Progenitor cell of endocrine pancreas (in vitro differentiated cells): ENCODE measurements around the gene MMP2. TPM values are rescaled to one million over a fixed set of nuclear protein-coding genes. Genes with fewer than 3 reads are reported as not detected.

Experiments
- DNase-seq: peaks from one replicate; pipeline ENCODE4 v3.0.0; 2021; ENCODE audit warnings: low spot score; ENCODE audit not compliant: unreplicated experiment
- H3K27ac Mint-ChIP-seq: 2 replicates; pipeline ENCODE4 v1.8.0; 2021; ENCODE audit warnings: mild to moderate bottlenecking, moderate library complexity, mixed read lengths
- H3K27me3 Mint-ChIP-seq: 2 replicates; pipeline ENCODE4 v1.8.0; 2021; ENCODE audit warnings: mixed read lengths
- H3K36me3 Mint-ChIP-seq: 2 replicates; pipeline ENCODE4 v1.8.0; 2022; ENCODE audit warnings: mixed read lengths; ENCODE audit not compliant: insufficient read depth
- H3K4me1 Mint-ChIP-seq: 2 replicates; pipeline ENCODE4 v1.8.0; 2021; ENCODE audit warnings: low read depth, mixed read lengths
- H3K4me3 Mint-ChIP-seq: 2 replicates; pipeline ENCODE4 v1.8.0; 2021; ENCODE audit warnings: low read depth, mild to moderate bottlenecking, moderate library complexity, mixed read lengths
- H3K9me3 Mint-ChIP-seq: 2 replicates; pipeline ENCODE4 v1.8.0; 2021; ENCODE audit warnings: low read depth, mixed read lengths
- total RNA-seq: library from RNA; stranded (reverse); gene quantifications from 2 replicates; pipeline ENCODE4 v1.2.1, GENCODE V29; 2021
- TF ChIP-seq, protein P1 (sequence below): fragments of 200-600 bp; sonication (generic); IDR thresholded peaks from one replicate; pipeline ENCODE4 v1.5.0; 2021; ENCODE audit warnings: antibody characterized with exemption, mild to moderate bottlenecking; ENCODE audit not compliant: unreplicated experiment

Gene MMP2
- total RNA-seq, 1 donor from 2014 or later, result 8.4 TPM

DNA sequence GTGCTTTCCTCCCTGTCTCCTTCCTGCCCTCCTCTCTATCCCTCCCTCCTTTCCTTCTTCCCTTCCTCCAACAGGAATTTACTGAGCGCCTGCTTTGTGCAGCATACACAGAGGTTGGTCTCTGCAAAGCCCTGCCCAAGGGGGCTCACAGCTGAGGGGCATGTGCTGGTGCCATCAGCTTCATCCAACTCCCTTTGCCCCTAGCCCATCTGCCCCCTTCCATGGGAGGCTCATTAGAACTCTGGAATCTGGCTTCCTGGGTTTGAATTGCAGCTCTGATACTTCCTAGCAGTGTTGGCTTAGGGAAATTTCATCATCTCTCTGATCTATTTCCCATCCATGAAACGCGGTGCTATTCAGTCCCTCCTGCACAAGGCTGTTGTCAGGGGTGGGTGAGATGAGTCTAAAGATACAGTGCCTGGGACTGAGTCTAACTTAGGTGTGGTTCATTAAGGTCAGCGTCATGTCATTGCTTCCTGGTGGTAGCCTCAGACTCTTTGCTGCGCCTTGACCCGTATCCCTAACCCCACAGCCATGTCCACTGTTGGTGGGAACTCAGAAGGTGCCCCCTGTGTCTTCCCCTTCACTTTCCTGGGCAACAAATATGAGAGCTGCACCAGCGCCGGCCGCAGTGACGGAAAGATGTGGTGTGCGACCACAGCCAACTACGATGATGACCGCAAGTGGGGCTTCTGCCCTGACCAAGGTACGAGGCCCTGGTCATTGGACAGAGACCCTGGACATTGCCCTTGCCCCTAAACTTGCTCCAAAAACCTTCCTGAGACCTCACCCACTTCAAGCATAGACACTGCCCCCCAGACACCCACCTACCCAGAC lies 10.3 kb downstream of the MMP2 start:
- Mint-ChIP-seq H3K4me1 (peaks cover 1% of the 10 kb centered on the region), H3K27me3 (no peaks in the 10 kb centered on the region), H3K36me3 (no peaks in the 10 kb centered on the region), H3K4me3 (no peak overlapping the region), H3K9me3 (no peaks in the 10 kb centered on the region), H3K27ac (no peak overlapping the region)
- no peak for DNase-seq
- TF ChIP-seq, protein P1, sequence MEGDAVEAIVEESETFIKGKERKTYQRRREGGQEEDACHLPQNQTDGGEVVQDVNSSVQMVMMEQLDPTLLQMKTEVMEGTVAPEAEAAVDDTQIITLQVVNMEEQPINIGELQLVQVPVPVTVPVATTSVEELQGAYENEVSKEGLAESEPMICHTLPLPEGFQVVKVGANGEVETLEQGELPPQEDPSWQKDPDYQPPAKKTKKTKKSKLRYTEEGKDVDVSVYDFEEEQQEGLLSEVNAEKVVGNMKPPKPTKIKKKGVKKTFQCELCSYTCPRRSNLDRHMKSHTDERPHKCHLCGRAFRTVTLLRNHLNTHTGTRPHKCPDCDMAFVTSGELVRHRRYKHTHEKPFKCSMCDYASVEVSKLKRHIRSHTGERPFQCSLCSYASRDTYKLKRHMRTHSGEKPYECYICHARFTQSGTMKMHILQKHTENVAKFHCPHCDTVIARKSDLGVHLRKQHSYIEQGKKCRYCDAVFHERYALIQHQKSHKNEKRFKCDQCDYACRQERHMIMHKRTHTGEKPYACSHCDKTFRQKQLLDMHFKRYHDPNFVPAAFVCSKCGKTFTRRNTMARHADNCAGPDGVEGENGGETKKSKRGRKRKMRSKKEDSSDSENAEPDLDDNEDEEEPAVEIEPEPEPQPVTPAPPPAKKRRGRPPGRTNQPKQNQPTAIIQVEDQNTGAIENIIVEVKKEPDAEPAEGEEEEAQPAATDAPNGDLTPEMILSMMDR, result no peak

DNA sequence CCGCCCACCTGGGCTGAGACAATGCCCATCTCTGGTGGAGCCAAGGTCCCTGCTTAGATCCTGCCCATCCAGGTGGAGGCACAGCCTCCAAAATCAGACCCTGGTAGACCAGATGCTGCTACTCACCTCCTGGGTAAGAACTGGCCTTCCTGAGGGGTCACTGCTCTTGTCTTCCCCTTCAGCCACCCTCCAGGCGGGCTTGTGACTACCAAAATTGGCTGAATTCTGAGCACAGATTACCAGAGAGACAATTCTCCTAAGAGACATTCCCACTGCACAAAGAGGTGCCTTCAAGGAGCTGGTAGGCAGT lies 10.9 kb downstream of the MMP2 start:
- Mint-ChIP-seq H3K4me3 (no peak overlapping the region), H3K4me1 (peaks cover 1% of the 10 kb centered on the region), H3K27ac (peak overlapping the region; percentile 8), H3K36me3 (no peaks in the 10 kb centered on the region), H3K9me3 (no peaks in the 10 kb centered on the region), H3K27me3 (no peaks in the 10 kb centered on the region)
- DNase-seq, result no peak
- TF ChIP-seq, protein P1, result no peak

DNA sequence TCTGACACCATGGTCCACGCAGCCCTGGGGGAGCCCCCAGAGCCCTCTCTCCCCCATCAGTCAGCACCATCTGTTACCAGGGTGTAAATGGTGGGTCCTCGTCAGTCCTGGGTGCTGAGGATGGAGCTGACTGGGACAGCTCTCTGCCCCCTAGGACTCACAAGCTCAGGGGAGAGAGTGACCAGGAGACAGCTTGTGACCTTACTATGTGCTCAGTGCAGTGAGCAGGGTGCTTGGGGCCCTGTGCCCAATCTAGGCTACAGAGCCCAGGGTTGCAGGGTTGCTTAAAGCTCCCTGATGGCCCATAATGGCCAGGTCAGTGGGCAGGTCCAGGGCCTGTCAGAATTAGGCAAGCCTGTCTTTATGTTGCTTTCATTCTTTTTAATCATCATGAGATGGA lies 11.3 kb downstream of the MMP2 start:
- Mint-ChIP-seq H3K27me3 (no peaks in the 10 kb centered on the region), H3K27ac (no peak overlapping the region), H3K4me1 (peaks cover 1% of the 10 kb centered on the region), H3K9me3 (no peaks in the 10 kb centered on the region), H3K36me3 (no peaks in the 10 kb centered on the region), H3K4me3 (no peak overlapping the region)
- DNase-seq, result no peak
- TF ChIP-seq, protein P1, result no peak

DNA sequence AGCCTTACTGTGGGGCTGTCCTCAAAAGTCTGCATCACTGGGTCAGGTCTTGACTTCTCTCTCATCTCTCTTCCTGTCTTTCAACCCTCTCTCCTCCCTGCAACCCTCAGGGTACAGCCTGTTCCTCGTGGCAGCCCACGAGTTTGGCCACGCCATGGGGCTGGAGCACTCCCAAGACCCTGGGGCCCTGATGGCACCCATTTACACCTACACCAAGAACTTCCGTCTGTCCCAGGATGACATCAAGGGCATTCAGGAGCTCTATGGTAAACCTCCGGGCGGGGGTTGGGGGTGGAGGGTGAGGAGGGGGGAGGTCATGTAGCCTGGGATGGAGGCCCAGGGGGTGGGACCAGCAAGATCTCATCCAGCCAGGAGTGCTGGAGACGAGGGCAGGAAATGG lies 12.7 kb downstream of the MMP2 start:
- Mint-ChIP-seq H3K36me3 (no peaks in the 10 kb centered on the region), H3K27ac (no peak overlapping the region), H3K4me3 (no peak overlapping the region), H3K9me3 (no peaks in the 10 kb centered on the region), H3K4me1 (peaks cover 1% of the 10 kb centered on the region), H3K27me3 (no peaks in the 10 kb centered on the region)
- TF ChIP-seq, protein P1, result no peak
- no peak for DNase-seq

DNA sequence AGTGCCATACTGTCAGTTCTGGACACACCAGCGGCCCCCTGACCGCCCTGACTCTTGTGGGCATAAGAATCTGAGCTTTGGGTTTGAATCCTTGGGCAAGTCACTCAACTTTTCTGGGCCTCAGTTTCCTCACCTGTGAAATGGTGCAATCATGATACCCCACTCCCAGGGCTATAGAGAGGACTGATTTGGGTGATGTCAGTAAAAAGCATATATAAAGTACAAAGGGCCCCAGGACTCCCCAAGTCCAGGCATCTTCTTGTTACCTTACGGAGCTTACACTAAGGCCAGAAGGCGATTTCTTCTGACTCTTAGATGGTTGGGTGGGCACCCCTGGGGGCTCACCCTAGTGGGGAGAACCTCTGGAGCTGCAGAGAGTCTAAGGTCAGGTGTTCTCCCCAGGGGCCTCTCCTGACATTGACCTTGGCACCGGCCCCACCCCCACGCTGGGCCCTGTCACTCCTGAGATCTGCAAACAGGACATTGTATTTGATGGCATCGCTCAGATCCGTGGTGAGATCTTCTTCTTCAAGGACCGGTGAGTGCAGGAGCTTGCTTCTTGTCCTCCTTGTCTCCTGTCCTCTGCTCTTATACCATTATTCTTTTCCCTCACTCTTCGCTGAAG lies 13.9 kb downstream of the MMP2 start:
- DNase-seq, result no peak
- Mint-ChIP-seq H3K27ac (no peak overlapping the region), H3K4me1 (peaks cover 1% of the 10 kb centered on the region), H3K9me3 (no peaks in the 10 kb centered on the region), H3K4me3 (no peak overlapping the region), H3K36me3 (no peaks in the 10 kb centered on the region), H3K27me3 (no peaks in the 10 kb centered on the region)
- TF ChIP-seq, protein P1, result no peak
